Astrocyte (in vitro differentiated cells and primary cell): ENCODE measurements around the gene FCHO2. TPM values are rescaled to one million over a fixed set of nuclear protein-coding genes. Genes with fewer than 3 reads are reported as not detected.

Experiments used
- DNase-seq: peaks from one replicate; pipeline ENCODE4 v3.0.0-alpha.2; 2010; ENCODE audit warnings: low read depth
- FAIRE-seq: peaks from 2 replicates; lab custom pipeline; 2011; peaks lifted over from hg19 to GRCh38; lab: Jason Lieb, UNC
- H2AFZ ChIP-seq: 2 replicates; pipeline ENCODE4 v1.6.0; 2012; ENCODE audit warnings: low read depth, low read length, inconsistent platforms
- H3K27ac ChIP-seq: 2 replicates; pipeline ENCODE4 v1.5.1; 2011; ENCODE audit warnings: low read depth, low read length, inconsistent platforms
- H3K27me3 ChIP-seq: 2 replicates; pipeline ENCODE4 v1.6.0; 2011; ENCODE audit warnings: low read length, inconsistent platforms; ENCODE audit not compliant: insufficient read depth
- H3K36me3 ChIP-seq: 2 replicates; pipeline ENCODE4 v1.5.1; 2011; ENCODE audit warnings: low read length, inconsistent platforms; ENCODE audit not compliant: insufficient read depth
- H3K4me1 ChIP-seq: 2 replicates; pipeline ENCODE4 v1.5.1; 2011; ENCODE audit warnings: low read length, inconsistent platforms; ENCODE audit not compliant: insufficient read depth
- H3K4me2 ChIP-seq: 2 replicates; pipeline ENCODE4 v1.6.0; 2012; ENCODE audit warnings: low read length, inconsistent platforms
- H3K4me3 ChIP-seq: 2 replicates; pipeline ENCODE4 v1.5.1; 2011; ENCODE audit warnings: low read depth, mild to moderate bottlenecking, low read length, inconsistent platforms; ENCODE audit not compliant: insufficient read depth
- H3K79me2 ChIP-seq: 2 replicates; pipeline ENCODE4 v1.6.0; 2012; ENCODE audit warnings: mild to moderate bottlenecking, low read length, inconsistent platforms; ENCODE audit not compliant: insufficient read depth
- H3K9ac ChIP-seq: 2 replicates; pipeline ENCODE4 v1.6.0; 2012; ENCODE audit warnings: mild to moderate bottlenecking, low read length, inconsistent platforms
- H3K9me3 ChIP-seq: 2 replicates; pipeline ENCODE4 v1.5.1; 2012; ENCODE audit warnings: low read depth, mild to moderate bottlenecking, low read length, inconsistent platforms; ENCODE audit not compliant: insufficient read depth
- H4K20me1 ChIP-seq: 2 replicates; pipeline ENCODE4 v1.6.0; 2012; ENCODE audit warnings: low read length, inconsistent platforms; ENCODE audit not compliant: insufficient read depth
- H3K27ac Mint-ChIP-seq: one replicate; pipeline ENCODE4 v1.8.0; 2021; ENCODE audit warnings: mild to moderate bottlenecking, mixed read lengths; ENCODE audit not compliant: unreplicated experiment
- H3K27me3 Mint-ChIP-seq: one replicate; pipeline ENCODE4 v1.8.0; 2021; ENCODE audit warnings: low read depth, mixed read lengths; ENCODE audit not compliant: unreplicated experiment
- H3K36me3 Mint-ChIP-seq: one replicate; pipeline ENCODE4 v1.8.0; 2021; ENCODE audit warnings: low read depth, mixed read lengths; ENCODE audit not compliant: unreplicated experiment
- H3K4me1 Mint-ChIP-seq: one replicate; pipeline ENCODE4 v1.8.0; 2021; ENCODE audit warnings: low read depth, mixed read lengths; ENCODE audit not compliant: unreplicated experiment
- H3K4me3 Mint-ChIP-seq: one replicate; pipeline ENCODE4 v1.8.0; 2021; ENCODE audit warnings: mild to moderate bottlenecking, moderate library complexity, mixed read lengths; ENCODE audit not compliant: unreplicated experiment
- H3K9me3 Mint-ChIP-seq: one replicate; pipeline ENCODE4 v1.8.0; 2021; ENCODE audit warnings: mild to moderate bottlenecking, mixed read lengths; ENCODE audit not compliant: unreplicated experiment
- EZH2 ChIP-seq: IDR thresholded peaks from 2 replicates; pipeline ENCODE4 v1.6.1; 2012; ENCODE audit warnings: mild to moderate bottlenecking, low read length, inconsistent platforms; ENCODE audit not compliant: insufficient read depth
- total RNA-seq: library from RNA; stranded (reverse); gene quantifications from 2 replicates; pipeline ENCODE4 v1.2.1, GENCODE V29; 2021
- TF ChIP-seq, protein P1 (sequence below): IDR thresholded peaks from 2 replicates; pipeline ENCODE4 v1.5.1; 2011; ENCODE audit warnings: low read depth, mild to moderate bottlenecking, inconsistent platforms, low read length, moderate library complexity; ENCODE audit not compliant: insufficient read depth

The FCHO2 gene
- total RNA-seq, 1 donor from 2014 or later: 20.7 TPM

DNA sequence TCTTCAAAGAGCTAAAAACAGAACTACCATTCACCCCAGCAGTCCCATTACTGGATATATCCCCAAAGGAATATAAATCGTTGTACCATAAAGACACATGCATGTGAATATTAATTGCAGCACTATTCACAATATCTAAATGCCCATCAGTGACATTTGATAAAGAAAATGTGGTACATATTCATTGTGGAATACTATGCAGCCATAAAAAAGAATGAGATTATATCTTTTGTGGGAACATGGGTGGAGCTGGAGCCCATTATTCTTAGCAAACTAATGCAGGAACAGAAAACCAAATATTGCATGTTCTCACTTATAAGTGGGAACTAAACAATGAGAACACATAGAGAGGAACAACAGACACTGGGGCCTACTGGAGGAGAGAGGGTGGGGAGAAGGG lies 38.7 kb downstream of the FCHO2 start:
- H3K4me1 ChIP-seq: no peaks in the 10 kb centered on the region
- H3K4me3 Mint-ChIP-seq: no peak overlapping the region
- no peaks in the 10 kb centered on the region for H4K20me1 ChIP-seq
- FAIRE-seq: no peak
- no peak overlapping the region for H3K4me3 ChIP-seq
- no peak overlapping the region for H3K9ac ChIP-seq
- H3K27me3 Mint-ChIP-seq: no peaks in the 10 kb centered on the region
- H3K27ac ChIP-seq: no peak overlapping the region
- H3K27ac Mint-ChIP-seq: no peak overlapping the region
- no peak for DNase-seq
- peaks cover 20% of the 10 kb centered on the region for H3K36me3 Mint-ChIP-seq
- peaks cover 4% of the 10 kb centered on the region for H3K9me3 Mint-ChIP-seq
- H3K9me3 ChIP-seq: no peaks in the 10 kb centered on the region
- no peaks in the 10 kb centered on the region for H3K79me2 ChIP-seq
- no peaks in the 10 kb centered on the region for H3K27me3 ChIP-seq
- H3K36me3 ChIP-seq: peaks cover 10% of the 10 kb centered on the region
- H3K4me1 Mint-ChIP-seq: no peaks in the 10 kb centered on the region
- H3K4me2 ChIP-seq: no peak overlapping the region
- TF ChIP-seq, protein P1, sequence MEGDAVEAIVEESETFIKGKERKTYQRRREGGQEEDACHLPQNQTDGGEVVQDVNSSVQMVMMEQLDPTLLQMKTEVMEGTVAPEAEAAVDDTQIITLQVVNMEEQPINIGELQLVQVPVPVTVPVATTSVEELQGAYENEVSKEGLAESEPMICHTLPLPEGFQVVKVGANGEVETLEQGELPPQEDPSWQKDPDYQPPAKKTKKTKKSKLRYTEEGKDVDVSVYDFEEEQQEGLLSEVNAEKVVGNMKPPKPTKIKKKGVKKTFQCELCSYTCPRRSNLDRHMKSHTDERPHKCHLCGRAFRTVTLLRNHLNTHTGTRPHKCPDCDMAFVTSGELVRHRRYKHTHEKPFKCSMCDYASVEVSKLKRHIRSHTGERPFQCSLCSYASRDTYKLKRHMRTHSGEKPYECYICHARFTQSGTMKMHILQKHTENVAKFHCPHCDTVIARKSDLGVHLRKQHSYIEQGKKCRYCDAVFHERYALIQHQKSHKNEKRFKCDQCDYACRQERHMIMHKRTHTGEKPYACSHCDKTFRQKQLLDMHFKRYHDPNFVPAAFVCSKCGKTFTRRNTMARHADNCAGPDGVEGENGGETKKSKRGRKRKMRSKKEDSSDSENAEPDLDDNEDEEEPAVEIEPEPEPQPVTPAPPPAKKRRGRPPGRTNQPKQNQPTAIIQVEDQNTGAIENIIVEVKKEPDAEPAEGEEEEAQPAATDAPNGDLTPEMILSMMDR: no peak
- no peak for TF ChIP-seq EZH2
- H2AFZ ChIP-seq: no peak overlapping the region

DNA sequence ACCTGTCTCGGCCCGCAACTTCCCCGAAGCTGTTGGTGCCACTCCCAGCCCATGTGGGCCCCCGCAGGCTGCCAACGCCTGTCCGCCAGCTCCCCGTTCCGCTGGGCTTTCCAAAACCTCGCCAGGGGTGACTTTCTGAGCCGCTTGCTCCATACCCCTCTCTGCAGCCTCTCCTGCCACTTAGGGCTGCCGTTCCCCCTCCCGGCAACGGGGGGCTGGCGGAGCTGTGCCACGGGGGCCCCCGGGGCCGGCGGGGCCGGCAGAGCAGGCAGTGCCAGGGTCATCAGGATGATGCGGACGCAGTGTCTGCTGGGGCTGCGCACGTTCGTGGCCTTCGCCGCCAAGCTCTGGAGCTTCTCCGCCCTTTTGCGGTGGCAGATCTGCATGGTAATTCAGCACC lies 40.8 kb downstream of the FCHO2 start:
- peaks cover 20% of the 10 kb centered on the region for H3K36me3 Mint-ChIP-seq
- no peak overlapping the region for H3K27ac Mint-ChIP-seq
- no peak for DNase-seq
- TF ChIP-seq, protein P1: no peak
- TF ChIP-seq EZH2: no peak
- peaks cover 5% of the 10 kb centered on the region for H3K36me3 ChIP-seq
- H3K4me1 ChIP-seq: no peaks in the 10 kb centered on the region
- no peak overlapping the region for H3K4me2 ChIP-seq
- H3K79me2 ChIP-seq: no peaks in the 10 kb centered on the region
- no peaks in the 10 kb centered on the region for H3K9me3 ChIP-seq
- H3K27me3 ChIP-seq: no peaks in the 10 kb centered on the region
- no peaks in the 10 kb centered on the region for H3K4me1 Mint-ChIP-seq
- H3K4me3 ChIP-seq: no peak overlapping the region
- H3K27ac ChIP-seq: no peak overlapping the region
- FAIRE-seq: no peak
- no peak overlapping the region for H3K9ac ChIP-seq
- peaks cover 4% of the 10 kb centered on the region for H3K9me3 Mint-ChIP-seq
- no peaks in the 10 kb centered on the region for H4K20me1 ChIP-seq
- no peaks in the 10 kb centered on the region for H3K27me3 Mint-ChIP-seq
- no peak overlapping the region for H2AFZ ChIP-seq
- H3K4me3 Mint-ChIP-seq: no peak overlapping the region

DNA sequence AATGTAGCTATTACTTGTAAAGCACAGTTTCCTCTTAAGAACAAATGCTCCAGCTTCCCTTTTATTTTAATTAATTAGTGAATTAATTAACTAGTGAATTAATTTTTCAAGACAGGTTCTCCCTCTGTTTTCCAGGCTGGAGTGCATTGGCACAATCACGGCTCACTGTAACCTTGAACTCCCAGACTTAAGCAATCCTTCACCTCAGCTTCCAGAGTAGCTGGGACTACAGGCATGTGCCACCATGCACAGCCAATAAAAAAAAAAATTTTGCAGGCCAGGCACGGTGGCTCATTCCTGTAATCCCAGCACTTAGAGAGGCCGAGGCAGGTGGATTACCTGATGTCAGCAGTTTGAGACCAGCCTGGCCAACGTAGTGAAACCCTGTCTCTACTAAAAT lies 44.1 kb downstream of the FCHO2 start:
- Mint-ChIP-seq H3K27ac (no peak overlapping the region), H3K27me3 (no peaks in the 10 kb centered on the region), H3K9me3 (no peaks in the 10 kb centered on the region), H3K4me3 (no peak overlapping the region), H3K36me3 (peaks cover 6% of the 10 kb centered on the region), H3K4me1 (no peaks in the 10 kb centered on the region)
- Histone ChIP-seq H3K36me3 (peaks cover 5% of the 10 kb centered on the region), H3K4me1 (no peaks in the 10 kb centered on the region), H3K79me2 (no peaks in the 10 kb centered on the region), H3K27me3 (no peaks in the 10 kb centered on the region), H3K9me3 (no peaks in the 10 kb centered on the region), H2AFZ (no peak overlapping the region), H3K27ac (no peak overlapping the region), H3K9ac (no peak overlapping the region), H3K4me3 (no peak overlapping the region), H3K4me2 (no peak overlapping the region), H4K20me1 (no peaks in the 10 kb centered on the region)
- DNase-seq (no peak), FAIRE-seq (no peak)
- TF ChIP-seq EZH2: no peak
- TF ChIP-seq, protein P1: no peak
